ENCODE data around the gene ELF4. TPM values are rescaled to one million over a fixed set of nuclear protein-coding genes. Genes with fewer than 3 reads are reported as not detected.

ELF4 gene
- total RNA-seq, 2 donors from 2014 or later = 2.8 to 3.8 TPM

- Histone ChIP-seq H3K27me3 (ENCODE audit: control insufficient read depth, insufficient read depth, low read length, poor library complexity, severe bottlenecking) (no peaks in the 10 kb centered on the region), H3K9ac (ENCODE audit: extremely low read depth, low read length, poor library complexity, severe bottlenecking) (no peak overlapping the region), H3K4me1 (ENCODE audit: control insufficient read depth, insufficient read depth, low read length) (no peaks in the 10 kb centered on the region), H3K36me3 (ENCODE audit: control insufficient read depth, insufficient read depth, low read length) (no peaks in the 10 kb centered on the region), H3K4me3 (ENCODE audit: low read length) (no peak overlapping the region), H3K9me3 (ENCODE audit: control insufficient read depth, low read length) (no peaks in the 10 kb centered on the region), H3K27ac (ENCODE audit: low read depth, low read length) (no peak overlapping the region)
- Mint-ChIP-seq H3K9me3 (peaks cover 54% of the 10 kb centered on the region), H3K27ac (no peak overlapping the region), H3K36me3 (ENCODE audit: low read depth) (peaks cover 13% of the 10 kb centered on the region), H3K27me3 (ENCODE audit: insufficient read depth) (peaks cover 37% of the 10 kb centered on the region), H3K4me1 (peaks cover 20% of the 10 kb centered on the region), H3K4me3 (peak overlapping the region; percentile 45)
- 19% methylated on average over 28 of the region's 28 CpGs; no CpG with 5 or more reads in 1 of the 2 experiments for WGBS, 2 experiments (ENCODE audit: insufficient coverage in 1 of 2, insufficient read length in 1 of 2)
- no peak for TF ChIP-seq CTCF (conservative IDR thresholded peaks at IDR 0.05)
- DNase-seq = peak; percentile 78
Observed at GRCh38 chrX:130120321-130120731, 10.0 kb upstream of the ELF4 start.

- 75% methylated on average over 10 of the region's 14 CpGs; no CpG with 5 or more reads in 1 of the 2 experiments for WGBS, 2 experiments (ENCODE audit: insufficient coverage in 1 of 2, insufficient read length in 1 of 2)
- no peak overlapping the region for H3K9ac ChIP-seq (ENCODE audit: extremely low read depth, low read length, poor library complexity, severe bottlenecking)
- no peak overlapping the region for H3K4me3 Mint-ChIP-seq
- DNase-seq = no peak
- H3K36me3 ChIP-seq (ENCODE audit: control insufficient read depth, insufficient read depth, low read length) = no peaks in the 10 kb centered on the region
- peaks cover 8% of the 10 kb centered on the region for H3K36me3 Mint-ChIP-seq (ENCODE audit: low read depth)
- no peak overlapping the region for H3K4me3 ChIP-seq (ENCODE audit: low read length)
- H3K9me3 ChIP-seq (ENCODE audit: control insufficient read depth, low read length) = no peaks in the 10 kb centered on the region
- no peaks in the 10 kb centered on the region for H3K4me1 ChIP-seq (ENCODE audit: control insufficient read depth, insufficient read depth, low read length)
- H3K27me3 ChIP-seq (ENCODE audit: control insufficient read depth, insufficient read depth, low read length, poor library complexity, severe bottlenecking) = no peaks in the 10 kb centered on the region
- H3K27ac ChIP-seq (ENCODE audit: low read depth, low read length) = no peak overlapping the region
- peaks cover 59% of the 10 kb centered on the region for H3K9me3 Mint-ChIP-seq
- no peak overlapping the region for H3K27ac Mint-ChIP-seq
- H3K27me3 Mint-ChIP-seq (ENCODE audit: insufficient read depth) = peaks cover 44% of the 10 kb centered on the region
- no peak for TF ChIP-seq CTCF (conservative IDR thresholded peaks at IDR 0.05)
- H3K4me1 Mint-ChIP-seq = peaks cover 14% of the 10 kb centered on the region
Observed at GRCh38 chrX:130119312-130119898, 9.1 kb upstream of the ELF4 start.

- no peak overlapping the region for H3K4me3 Mint-ChIP-seq
- 80% methylated on average over 6 to 20 of the region's 21 CpGs for WGBS, 2 experiments (ENCODE audit: insufficient coverage in 1 of 2, insufficient read length in 1 of 2)
Observed at GRCh38 chrX:130118441-130119311, 8.4 kb upstream of the ELF4 start.

More at GRCh38 chrX:130118441-130119311, 8.4 kb upstream of the ELF4 start:
- H3K9ac ChIP-seq (ENCODE audit: extremely low read depth, low read length, poor library complexity, severe bottlenecking) = no peak overlapping the region
- Mint-ChIP-seq H3K36me3 (ENCODE audit: low read depth) (peaks cover 7% of the 10 kb centered on the region), H3K9me3 (peaks cover 61% of the 10 kb centered on the region), H3K4me1 (peaks cover 14% of the 10 kb centered on the region), H3K27ac (no peak overlapping the region), H3K27me3 (ENCODE audit: insufficient read depth) (peaks cover 52% of the 10 kb centered on the region)
- TF ChIP-seq CTCF (conservative IDR thresholded peaks at IDR 0.05) = no peak
- H3K9me3 ChIP-seq (ENCODE audit: control insufficient read depth, low read length) = no peaks in the 10 kb centered on the region
- no peaks in the 10 kb centered on the region for H3K36me3 ChIP-seq (ENCODE audit: control insufficient read depth, insufficient read depth, low read length)
- H3K27me3 ChIP-seq (ENCODE audit: control insufficient read depth, insufficient read depth, low read length, poor library complexity, severe bottlenecking) = no peaks in the 10 kb centered on the region
- no peak overlapping the region for H3K27ac ChIP-seq (ENCODE audit: low read depth, low read length)
- no peaks in the 10 kb centered on the region for H3K4me1 ChIP-seq (ENCODE audit: control insufficient read depth, insufficient read depth, low read length)
- no peak for DNase-seq
- H3K4me3 ChIP-seq (ENCODE audit: low read length) = no peak overlapping the region

Measured in endodermal cell (in vitro differentiated cells).